HepG2 (cell line): ENCODE measurements around the gene STX8.

Experiments
- BHLHE40 ChIP-seq: IDR thresholded peaks from 2 replicates; pipeline ENCODE4 v1.6.1; 2011; ENCODE audit warnings: low read length, improper control_type of control experiment
- EZH2 ChIP-seq: conservative IDR thresholded peaks from 2 replicates; pipeline ENCODE4 v1.6.1; 2012; ENCODE audit warnings: mild to moderate bottlenecking, low read depth, low read length, moderate library complexity
- POLR2AphosphoS5 ChIP-seq: IDR thresholded peaks from 2 replicates; pipeline ENCODE4 v1.6.1; 2012; ENCODE audit warnings: low read depth, low read length
- TRIM24 ChIP-seq: sonication (generic); formaldehyde crosslinking; IDR thresholded peaks from 2 replicates; pipeline ENCODE4 v1.8.0; 2022; ENCODE audit warnings: mild to moderate bottlenecking, missing genetic modification reagents
- ZIK1 ChIP-seq: sonication (generic); formaldehyde crosslinking; IDR thresholded peaks from 2 replicates; pipeline ENCODE4 v1.5.0; 2020; ENCODE audit warnings: mild to moderate bottlenecking, low read depth, missing genetic modification reagents, borderline replicate concordance
- ZNF569 ChIP-seq: sonication (generic); formaldehyde crosslinking; IDR thresholded peaks from 2 replicates; pipeline ENCODE4 v1.5.0; 2020; ENCODE audit warnings: mild to moderate bottlenecking, missing genetic modification reagents, moderate library complexity, borderline replicate concordance

DNA sequence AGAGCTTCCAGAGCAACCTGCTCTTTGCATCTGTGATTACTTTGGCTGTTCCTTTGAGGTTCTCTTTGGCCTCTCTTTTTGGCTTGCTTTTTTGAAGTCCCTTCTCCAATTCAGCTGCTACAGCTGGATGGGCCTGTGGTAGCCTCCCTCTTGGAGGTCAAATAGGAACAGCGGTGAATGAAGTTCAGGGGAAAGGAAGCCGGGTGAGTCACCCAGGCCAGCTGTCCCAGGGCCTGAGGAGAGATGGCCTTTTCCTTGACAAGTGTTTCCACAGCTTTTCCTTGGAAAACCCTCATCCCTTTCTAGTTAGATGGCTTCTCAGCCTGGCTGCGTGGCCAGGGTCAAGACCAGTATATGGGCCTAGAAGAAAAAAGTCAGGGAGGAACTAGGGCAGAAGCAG, 103.1 kb downstream of the STX8 start:
- no peak for TF ChIP-seq TRIM24 (CRISPR knock-in tag)
- TF ChIP-seq ZIK1 (CRISPR knock-in tag): no peak
- TF ChIP-seq EZH2: no peak
- TF ChIP-seq BHLHE40: no peak
- TF ChIP-seq POLR2AphosphoS5: no peak
- TF ChIP-seq ZNF569 (CRISPR knock-in tag): no peak
